ENCODE results near the gene TIMP2. TPM values are rescaled to one million over a fixed set of nuclear protein-coding genes. Genes with fewer than 3 reads are reported as not detected.

The TIMP2 gene
- total and polyA plus RNA-seq, 2 of the 4 experiments (the other 2 are of a cell fraction) = 43.9 to 416 TPM

- POLR2A ChIA-PET (ENCODE audit: unreplicated experiment) = no interaction called here
- peak overlapping the region; percentile 11 for H2AFZ ChIP-seq (replicated peaks; ENCODE audit: low read length, poor library complexity)
Measured at GRCh38 chr17:78940708-78941107, 15.5 kb upstream of the TIMP2 start.

More at GRCh38 chr17:78940708-78941107, 15.5 kb upstream of the TIMP2 start:
- Histone ChIP-seq H3K4me3 (ENCODE audit: insufficient read depth, low read depth, low read length) (no peak overlapping the region), H3K56ac (ENCODE audit: extremely low read depth, insufficient read depth, low read length) (no peak overlapping the region), H3K27ac (ENCODE audit: insufficient read depth, low read length) (no peak overlapping the region), H3K18ac (ENCODE audit: low read depth, low read length) (no peak overlapping the region), H3K27me3 (ENCODE audit: control insufficient read depth, insufficient read depth, low read length) (no peaks in the 10 kb centered on the region; the same call in 1 of the 2 replicates), H2AK9ac (replicated peaks; ENCODE audit: low read depth, low read length, poor library complexity) (no peak overlapping the region), H3K79me1 (ENCODE audit: low read depth in 1 of 2, low read length in 2 of 2) (0 out of 4 replicates have a peak, but pooled peaks cover 0 to 5% of the 10 kb centered on the region in 2 experiments), H2AK5ac (ENCODE audit: low read depth, low read length) (peak overlapping the region; percentile 49; the same call in 1 of the 2 replicates), H3K14ac (replicated peaks; ENCODE audit: low read depth, low read length) (0 out of 2 replicates have a peak overlapping the region, but pooled peaks have one; percentile 23), H2BK15ac (ENCODE audit: low read depth, low read length) (no peak overlapping the region), H3K9me3 (ENCODE audit: control insufficient read depth, insufficient read depth, low read length) (no peaks in the 10 kb centered on the region), H4K20me1 (ENCODE audit: insufficient read depth, low read length) (peaks cover 2% of the 10 kb centered on the region; the same call in 1 of the 2 replicates), H2BK20ac (ENCODE audit: low read depth, low read length) (no peak overlapping the region), H2BK120ac (ENCODE audit: low read depth, low read length) (no peak overlapping the region), H3K4me1 (ENCODE audit: control insufficient read depth, insufficient read depth, low read length) (peaks cover 15% of the 10 kb centered on the region), H3K4ac (ENCODE audit: low read depth, low read length) (no peak overlapping the region), H4K8ac (ENCODE audit: low read depth in 2 of 2, low read length in 2 of 2) (no peak overlapping the region), H3K9ac (ENCODE audit: low read depth, low read length) (no peak overlapping the region), H3K36me3 (ENCODE audit: control insufficient read depth, insufficient read depth, low read length) (no peaks in the 10 kb centered on the region), H3K4me2 (ENCODE audit: low read depth, low read length) (no peak overlapping the region), H4K5ac (ENCODE audit: low read depth, low read length) (no peak overlapping the region), H3K9me1 (ENCODE audit: insufficient read depth, low read length) (peaks cover 6% of the 10 kb centered on the region; the same call in 1 of the 2 replicates), H3K23ac (ENCODE audit: low read depth, low read length) (no peak overlapping the region), H4K91ac (ENCODE audit: insufficient read depth, low read depth, low read length) (no peak overlapping the region), H2BK5ac (ENCODE audit: low read depth, low read length, poor library complexity, severe bottlenecking) (no peak overlapping the region)
- peak; percentile 54 for DNase-seq
- dilution Hi-C loops (cut with HindIII; ENCODE audit: low sequenced_read_pairs, unreplicated experiment) (no loop called here), intact Hi-C loops (cut with micrococcal nuclease) (no loop called here), in situ Hi-C loops (cut with MboI; ENCODE audit: low sequenced_read_pairs) (no loop called here)
- TF ChIP-seq RFX5 (IDR thresholded peaks at IDR 0.05; ENCODE audit: low read depth, low read length) (no peak), USF2 (IDR thresholded peaks at IDR 0.05; ENCODE audit: low read depth, low read length) (peak; percentile 73), BHLHE40 (IDR thresholded peaks at IDR 0.05; ENCODE audit: low read depth, low read length) (no peak)
- no peak for ATAC-seq (ENCODE audit: low read depth)
- no TSS peak for BruUV-seq (replicated peaks)
- WGBS, 2 experiments (ENCODE audit: extremely low coverage in 2 of 2, insufficient read length in 1 of 2) = 60% methylated on average over 1 of the region's 6 CpGs; no CpG with 5 or more reads in 1 of the 2 experiments
- CTCF ChIA-PET = no interaction called here
